Naive thymus-derived CD4-positive, alpha-beta T cell (primary cell): ENCODE results near the gene GJA1. TPM values are rescaled to one million over a fixed set of nuclear protein-coding genes. Genes with fewer than 3 reads are reported as not detected.

ENCODE experiments used
- ATAC-seq: fragments of 150-1000 bp; cut with Tn5 transposase; 2 replicates; pipeline ENCODE4 v1.10.0; 2021; ENCODE audit warnings: mild to moderate bottlenecking, moderate library complexity
- CTCF ChIA-PET: fragments of 350-600 bp; sonication (Branson Sonifier 250); formaldehyde crosslinking; loops from one replicate; lab custom pipeline; 2021; ENCODE audit warnings: antibody characterized with exemption; lab: Charles Lee
- POLR2A ChIA-PET: fragments of 350-600 bp; sonication (Branson Sonifier 250); formaldehyde crosslinking; loops from one replicate; lab custom pipeline; 2021; ENCODE audit warnings: antibody characterized with exemption, inconsistent platforms; lab: Charles Lee
- DNase-seq, 9 donors: peaks; one replicate each; pipeline versions ENCODE4 v3.0.0 to v3.0.0-alpha.2; 2020 to 2022; ENCODE audit warnings: mixed read lengths in 1 of 9
- H3K27ac ChIP-seq: one replicate; pipeline ENCODE4 v1.7.0; 2013; ENCODE audit warnings: mild to moderate bottlenecking, low read depth, low read length, moderate library complexity
- H3K27me3 ChIP-seq, 2 donors: one replicate each; pipeline ENCODE4 v1.7.0; 2013; ENCODE audit warnings: low read length in 2 of 2, mild to moderate bottlenecking in 2 of 2, moderate library complexity in 2 of 2; ENCODE audit not compliant: control insufficient read depth in 2 of 2, insufficient read depth in 2 of 2
- H3K36me3 ChIP-seq, 3 experiments: 1 replicate in 2 of 3; 2 replicates in 1 of 3; pipeline ENCODE4 v1.7.0; 2013; ENCODE audit warnings: low read length in 3 of 3, mild to moderate bottlenecking in 3 of 3, moderate library complexity in 1 of 3; ENCODE audit not compliant: insufficient read depth in 3 of 3, control insufficient read depth in 2 of 3
- H3K4me1 ChIP-seq, 2 donors: one replicate each; pipeline ENCODE4 v1.7.0; 2013; ENCODE audit warnings: low read length in 2 of 2, mild to moderate bottlenecking in 2 of 2, moderate library complexity in 1 of 2; ENCODE audit not compliant: control insufficient read depth in 2 of 2, insufficient read depth in 2 of 2
- H3K4me3 ChIP-seq: 2 replicates; pipeline ENCODE4 v1.7.0; 2013; ENCODE audit warnings: mild to moderate bottlenecking, low read length
- H3K9me3 ChIP-seq, 3 experiments: 1 replicate in 2 of 3; 2 replicates in 1 of 3; pipeline ENCODE4 v1.7.0; 2013; ENCODE audit warnings: low read length in 3 of 3; ENCODE audit not compliant: control insufficient read depth in 2 of 3
- H3K27ac Mint-ChIP-seq, 9 donors: one replicate each; pipeline ENCODE4 v1.8.0; 2020 to 2022; ENCODE audit warnings: mixed read lengths in 9 of 9, mild to moderate bottlenecking in 8 of 9, moderate library complexity in 5 of 9, inconsistent platforms in 2 of 9
- H3K27me3 Mint-ChIP-seq, 5 donors: one replicate each; pipeline ENCODE4 v1.8.0; 2021 to 2022; ENCODE audit warnings: mixed read lengths in 5 of 5, mild to moderate bottlenecking in 1 of 5
- H3K36me3 Mint-ChIP-seq, 5 donors: one replicate each; pipeline ENCODE4 v1.8.0; 2020 to 2022; ENCODE audit warnings: mixed read lengths in 5 of 5, mild to moderate bottlenecking in 3 of 5, inconsistent platforms in 1 of 5
- H3K4me1 Mint-ChIP-seq, 7 donors: one replicate each; pipeline ENCODE4 v1.8.0; 2020 to 2022; ENCODE audit warnings: mixed read lengths in 7 of 7, mild to moderate bottlenecking in 3 of 7, inconsistent platforms in 1 of 7
- H3K4me3 Mint-ChIP-seq, 10 donors: one replicate each; pipeline ENCODE4 v1.8.0; 2020 to 2022; ENCODE audit warnings: mild to moderate bottlenecking in 10 of 10, mixed read lengths in 10 of 10, moderate library complexity in 6 of 10, inconsistent platforms in 2 of 10
- H3K9me3 Mint-ChIP-seq, 11 donors: one replicate each; pipeline ENCODE4 v1.8.0; 2020 to 2022; ENCODE audit warnings: mixed read lengths in 11 of 11, mild to moderate bottlenecking in 4 of 11, inconsistent platforms in 1 of 11, moderate library complexity in 1 of 11
- intact Hi-C, 2 donors: fragments of 100-400 bp; cut with micrococcal nuclease; formaldehyde crosslinking; loops; one replicate each; pipeline ENCODE4 v1.15.1; 2023
- polyA plus RNA-seq, 2 donors: library from polyadenylated mRNA; unstranded; fragments of 300-500 nt; fragmentation: Illumina TruSeq; gene quantifications; one replicate each; pipeline ENCODE4 v1.2.3, GENCODE V29; 2021
- total RNA-seq, 6 experiments: library from RNA in 5 of 6; stranded (reverse) in 5 of 6; gene quantifications; 1 replicate in 5 of 6; 2 replicates in 1 of 6; pipeline ENCODE4 v1.2.3 and lab custom pipeline; 2021 to 2026

The GJA1 gene
- total and polyA plus RNA-seq, 7 experiments from 2014 or later: 0.08 TPM; not detected in 6

DNA sequence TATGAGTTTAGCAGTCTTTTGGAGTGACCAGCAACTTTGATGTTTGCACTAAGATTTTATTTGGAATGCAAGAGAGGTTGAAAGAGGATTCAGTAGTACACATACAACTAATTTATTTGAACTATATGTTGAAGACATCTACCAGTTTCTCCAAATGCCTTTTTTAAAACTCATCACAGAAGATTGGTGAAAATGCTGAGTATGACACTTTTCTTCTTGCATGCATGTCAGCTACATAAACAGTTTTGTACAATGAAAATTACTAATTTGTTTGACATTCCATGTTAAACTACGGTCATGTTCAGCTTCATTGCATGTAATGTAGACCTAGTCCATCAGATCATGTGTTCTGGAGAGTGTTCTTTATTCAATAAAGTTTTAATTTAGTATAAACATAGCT is 13.9 kb downstream of the GJA1 start:
- no peak overlapping the region for H3K4me3 Mint-ChIP-seq
- no peak for DNase-seq
- no peak overlapping the region for H3K27ac Mint-ChIP-seq
- H3K27me3 Mint-ChIP-seq: peaks cover 0 to 9% (median 5%) of the 10 kb centered on the region in 5 donors
- intact Hi-C loops: no loop called here
- no peaks in the 10 kb centered on the region for H3K27me3 ChIP-seq
- no peak overlapping the region for H3K4me3 ChIP-seq
- ChIA-PET POLR2A (no interaction called here), CTCF (no interaction called here)
- no peaks in the 10 kb centered on the region for H3K9me3 Mint-ChIP-seq
- peaks cover 0 to 1% (median 0%) of the 10 kb centered on the region in 7 donors for H3K4me1 Mint-ChIP-seq
- no peaks in the 10 kb centered on the region for H3K36me3 ChIP-seq
- no peaks in the 10 kb centered on the region for H3K4me1 ChIP-seq
- ATAC-seq: no peak
- H3K27ac ChIP-seq: no peak overlapping the region
- H3K9me3 ChIP-seq: no peaks in the 10 kb centered on the region
- no peaks in the 10 kb centered on the region for H3K36me3 Mint-ChIP-seq

DNA sequence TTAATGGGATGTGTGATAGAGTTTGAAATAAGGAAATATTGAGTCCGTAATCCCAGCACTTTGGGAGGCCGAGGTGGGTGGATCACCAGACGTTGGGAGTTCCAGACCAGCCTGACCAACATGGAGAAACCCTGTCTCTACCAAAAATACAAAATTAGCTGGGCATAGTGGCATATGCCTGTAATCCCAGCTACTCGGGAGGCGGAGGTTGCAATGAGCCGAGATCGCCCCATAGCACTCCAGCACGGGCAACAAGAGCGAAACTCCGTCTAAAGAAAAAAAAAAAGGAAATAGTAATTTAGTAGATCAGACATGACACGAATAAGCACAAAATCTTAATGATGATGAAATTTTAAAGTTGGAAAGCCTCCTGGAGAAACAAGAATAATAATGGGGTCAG is 14.8 kb downstream of the GJA1 start:
- H3K9me3 Mint-ChIP-seq: no peaks in the 10 kb centered on the region
- Histone ChIP-seq H3K9me3 (no peaks in the 10 kb centered on the region), H3K27me3 (no peaks in the 10 kb centered on the region), H3K27ac (no peak overlapping the region), H3K36me3 (no peaks in the 10 kb centered on the region), H3K4me3 (no peak overlapping the region), H3K4me1 (no peaks in the 10 kb centered on the region)
- ChIA-PET POLR2A (no interaction called here), CTCF (no interaction called here)
- H3K27ac Mint-ChIP-seq: no peak overlapping the region
- peaks cover 0 to 1% (median 0%) of the 10 kb centered on the region in 7 donors for H3K4me1 Mint-ChIP-seq
- DNase-seq: no peak
- intact Hi-C loops: no loop called here
- no peaks in the 10 kb centered on the region for H3K36me3 Mint-ChIP-seq
- ATAC-seq: no peak
- H3K4me3 Mint-ChIP-seq: no peak overlapping the region
- H3K27me3 Mint-ChIP-seq: peaks cover 0 to 9% (median 5%) of the 10 kb centered on the region in 5 donors

DNA sequence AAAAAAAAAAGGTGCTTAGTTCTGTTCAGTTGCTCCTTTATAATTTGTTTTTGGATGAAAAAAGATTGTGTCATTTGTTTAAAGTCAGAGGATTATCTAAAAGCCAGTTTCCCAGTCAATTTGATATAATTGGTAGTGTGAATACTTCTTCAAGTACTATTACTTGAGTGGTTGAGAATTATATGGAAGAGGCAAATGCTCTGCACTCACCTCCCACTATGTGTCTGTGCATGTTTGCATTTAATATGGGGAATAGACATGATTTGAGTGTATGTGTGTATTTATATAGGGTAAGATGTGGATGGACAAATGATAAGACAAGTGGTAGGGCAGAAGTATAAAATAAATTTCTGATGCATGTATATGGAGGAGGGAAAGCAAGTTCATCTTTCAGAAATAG is 15.8 kb downstream of the GJA1 start:
- ChIA-PET POLR2A (no interaction called here), CTCF (no interaction called here)
- intact Hi-C loops: no loop called here
- Histone ChIP-seq H3K4me3 (no peak overlapping the region), H3K27ac (no peak overlapping the region), H3K27me3 (no peaks in the 10 kb centered on the region), H3K9me3 (no peaks in the 10 kb centered on the region), H3K36me3 (no peaks in the 10 kb centered on the region), H3K4me1 (no peaks in the 10 kb centered on the region)
- Mint-ChIP-seq H3K36me3 (no peaks in the 10 kb centered on the region), H3K27ac (no peak overlapping the region), H3K4me1 (peaks cover 0 to 1% (median 0%) of the 10 kb centered on the region in 7 donors), H3K27me3 (peaks cover 0 to 9% (median 5%) of the 10 kb centered on the region in 5 donors), H3K9me3 (no peaks in the 10 kb centered on the region), H3K4me3 (no peak overlapping the region)
- no peak for ATAC-seq
- DNase-seq: no peak

DNA sequence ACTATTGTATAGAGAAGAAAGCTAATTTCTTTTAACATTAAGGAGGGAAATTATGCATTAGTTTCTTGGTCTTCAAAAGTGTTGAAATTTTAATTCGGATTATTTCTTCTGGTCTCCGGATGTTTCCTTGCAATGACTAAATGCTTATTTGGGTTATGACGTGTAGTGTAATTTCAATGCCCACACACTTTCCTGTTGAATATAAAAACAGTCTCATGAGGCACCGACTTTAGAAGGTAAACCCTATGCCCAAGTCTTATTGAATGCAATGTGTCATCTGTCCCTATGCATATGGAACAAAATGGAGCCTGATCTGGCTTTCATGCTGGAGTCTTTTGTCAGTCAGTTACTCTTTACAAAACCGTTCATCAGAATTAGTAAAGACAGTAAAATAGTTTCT is 17.7 kb downstream of the GJA1 start:
- intact Hi-C loops: no loop called here
- H3K27ac ChIP-seq: no peak overlapping the region
- no peak for ATAC-seq
- CTCF ChIA-PET: no interaction called here
- no peak for DNase-seq
- POLR2A ChIA-PET: no interaction called here
- peaks cover 0 to 1% (median 0%) of the 10 kb centered on the region in 7 donors for H3K4me1 Mint-ChIP-seq
- H3K9me3 Mint-ChIP-seq: no peaks in the 10 kb centered on the region
- H3K4me3 Mint-ChIP-seq: no peak overlapping the region
- no peaks in the 10 kb centered on the region for H3K9me3 ChIP-seq
- H3K4me3 ChIP-seq: no peak overlapping the region
- no peak overlapping the region for H3K27ac Mint-ChIP-seq
- no peaks in the 10 kb centered on the region for H3K27me3 ChIP-seq
- H3K27me3 Mint-ChIP-seq: no peaks in the 10 kb centered on the region
- H3K36me3 Mint-ChIP-seq: no peaks in the 10 kb centered on the region
- no peaks in the 10 kb centered on the region for H3K36me3 ChIP-seq
- no peaks in the 10 kb centered on the region for H3K4me1 ChIP-seq

DNA sequence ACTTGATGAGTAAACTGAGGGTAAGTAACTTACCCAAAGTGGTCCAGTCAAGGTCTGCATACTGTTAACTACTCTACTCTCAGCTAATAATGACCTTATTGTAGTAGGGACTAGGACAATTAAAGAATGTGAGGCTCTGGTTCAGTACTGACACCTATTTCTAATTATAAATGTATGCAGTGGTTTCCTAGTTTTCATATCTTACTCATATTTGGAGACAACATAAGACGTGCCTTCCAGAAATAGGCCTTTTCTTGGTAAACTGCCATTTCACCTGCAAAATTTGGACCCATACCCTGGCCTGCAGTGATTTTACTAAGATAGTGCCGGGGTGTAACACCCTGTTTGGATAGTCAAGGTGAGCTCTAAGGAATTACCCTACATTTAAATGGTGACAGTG is 24.7 kb downstream of the GJA1 start:
- peaks cover 0 to 2% (median 0%) of the 10 kb centered on the region in 7 donors for H3K4me1 Mint-ChIP-seq
- H3K27me3 Mint-ChIP-seq: no peaks in the 10 kb centered on the region
- DNase-seq (no peak), ATAC-seq (no peak)
- CTCF ChIA-PET: no interaction called here
- no peaks in the 10 kb centered on the region for H3K9me3 ChIP-seq
- no peak overlapping the region for H3K27ac ChIP-seq
- no peaks in the 10 kb centered on the region for H3K27me3 ChIP-seq
- no peak overlapping the region for H3K27ac Mint-ChIP-seq
- H3K36me3 ChIP-seq: no peaks in the 10 kb centered on the region
- peaks cover 0 to 5% (median 0%) of the 10 kb centered on the region in 5 donors for H3K36me3 Mint-ChIP-seq
- intact Hi-C loops: no loop called here
- no peak overlapping the region for H3K4me3 ChIP-seq
- no peak overlapping the region for H3K4me3 Mint-ChIP-seq
- no peaks in the 10 kb centered on the region for H3K4me1 ChIP-seq
- POLR2A ChIA-PET: no interaction called here
- H3K9me3 Mint-ChIP-seq: peaks cover 0 to 3% (median 0%) of the 10 kb centered on the region in 11 donors

DNA sequence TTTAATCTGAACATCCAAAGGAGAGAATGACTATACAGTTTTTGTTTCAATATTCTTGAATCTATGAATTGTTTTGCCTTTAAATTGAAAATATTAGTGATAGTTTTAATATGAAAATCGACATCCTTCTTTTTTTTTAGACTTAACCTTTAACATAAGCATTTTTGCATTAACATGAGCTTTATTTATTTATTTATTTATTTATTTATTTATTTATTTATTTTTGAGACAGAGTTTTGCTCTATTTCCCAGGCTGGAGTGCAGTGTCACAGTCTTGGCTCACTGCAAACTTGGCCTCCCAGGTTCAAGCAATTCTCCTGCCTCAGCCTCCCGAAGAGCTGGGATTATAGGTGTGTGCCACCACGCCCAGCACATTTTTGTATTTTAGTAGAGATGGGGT is 27.6 kb downstream of the GJA1 start:
- ATAC-seq (no peak), DNase-seq (no peak)
- ChIA-PET CTCF (no interaction called here), POLR2A (no interaction called here)
- H3K27me3 ChIP-seq: no peaks in the 10 kb centered on the region
- H3K36me3 ChIP-seq: no peaks in the 10 kb centered on the region
- intact Hi-C loops: no loop called here
- H3K27me3 Mint-ChIP-seq: no peaks in the 10 kb centered on the region
- H3K27ac Mint-ChIP-seq: no peak overlapping the region
- H3K9me3 Mint-ChIP-seq: peaks cover 0 to 8% (median 0%) of the 10 kb centered on the region in 11 donors
- H3K4me1 Mint-ChIP-seq: peaks cover 0 to 2% (median 0%) of the 10 kb centered on the region in 7 donors
- H3K27ac ChIP-seq: no peak overlapping the region
- H3K4me3 Mint-ChIP-seq: no peak overlapping the region
- H3K36me3 Mint-ChIP-seq: peaks cover 0 to 5% (median 0%) of the 10 kb centered on the region in 5 donors
- no peaks in the 10 kb centered on the region for H3K4me1 ChIP-seq
- H3K4me3 ChIP-seq: no peak overlapping the region
- no peaks in the 10 kb centered on the region for H3K9me3 ChIP-seq

DNA sequence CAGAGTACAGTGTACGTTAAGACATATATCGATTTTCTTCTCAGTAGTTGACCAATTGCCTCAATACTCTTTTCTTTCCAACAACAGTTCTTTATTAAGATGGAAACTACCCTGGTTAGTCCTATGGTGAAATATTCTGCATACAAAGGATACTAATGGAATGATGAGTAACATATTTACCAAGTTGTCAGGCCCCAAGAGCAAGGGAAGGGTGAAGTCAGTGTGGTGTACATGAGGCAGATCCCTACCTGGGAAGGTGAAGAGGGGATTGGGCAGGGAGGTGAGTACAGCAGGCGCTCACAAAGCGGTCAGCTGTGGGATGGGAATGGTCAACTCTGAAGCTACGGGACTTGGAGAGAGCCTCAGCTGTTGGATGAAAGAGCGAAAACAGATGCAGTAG is 29.7 kb downstream of the GJA1 start:
- Histone ChIP-seq H3K4me1 (no peaks in the 10 kb centered on the region), H3K9me3 (no peaks in the 10 kb centered on the region), H3K36me3 (no peaks in the 10 kb centered on the region), H3K27me3 (no peaks in the 10 kb centered on the region), H3K27ac (no peak overlapping the region), H3K4me3 (no peak overlapping the region)
- no peak overlapping the region for H3K27ac Mint-ChIP-seq
- peaks cover 0 to 8% (median 0%) of the 10 kb centered on the region in 11 donors for H3K9me3 Mint-ChIP-seq
- intact Hi-C loops: no loop called here
- no peaks in the 10 kb centered on the region for H3K27me3 Mint-ChIP-seq
- ChIA-PET POLR2A (no interaction called here), CTCF (no interaction called here)
- no peaks in the 10 kb centered on the region for H3K4me1 Mint-ChIP-seq
- ATAC-seq: no peak
- H3K36me3 Mint-ChIP-seq: peaks cover 0 to 5% (median 0%) of the 10 kb centered on the region in 5 donors
- no peak for DNase-seq
- no peak overlapping the region for H3K4me3 Mint-ChIP-seq
